GM21619 (cell line): Measurements from ENCODE around the gene TMEM184B.

Experiments
- ATAC-seq: cut with Tn5 transposase; IDR thresholded peaks from one replicate; pipeline ENCODE4 v1.9.1; 2021; ENCODE audit not compliant: unreplicated experiment

Gene TMEM184B

DNA sequence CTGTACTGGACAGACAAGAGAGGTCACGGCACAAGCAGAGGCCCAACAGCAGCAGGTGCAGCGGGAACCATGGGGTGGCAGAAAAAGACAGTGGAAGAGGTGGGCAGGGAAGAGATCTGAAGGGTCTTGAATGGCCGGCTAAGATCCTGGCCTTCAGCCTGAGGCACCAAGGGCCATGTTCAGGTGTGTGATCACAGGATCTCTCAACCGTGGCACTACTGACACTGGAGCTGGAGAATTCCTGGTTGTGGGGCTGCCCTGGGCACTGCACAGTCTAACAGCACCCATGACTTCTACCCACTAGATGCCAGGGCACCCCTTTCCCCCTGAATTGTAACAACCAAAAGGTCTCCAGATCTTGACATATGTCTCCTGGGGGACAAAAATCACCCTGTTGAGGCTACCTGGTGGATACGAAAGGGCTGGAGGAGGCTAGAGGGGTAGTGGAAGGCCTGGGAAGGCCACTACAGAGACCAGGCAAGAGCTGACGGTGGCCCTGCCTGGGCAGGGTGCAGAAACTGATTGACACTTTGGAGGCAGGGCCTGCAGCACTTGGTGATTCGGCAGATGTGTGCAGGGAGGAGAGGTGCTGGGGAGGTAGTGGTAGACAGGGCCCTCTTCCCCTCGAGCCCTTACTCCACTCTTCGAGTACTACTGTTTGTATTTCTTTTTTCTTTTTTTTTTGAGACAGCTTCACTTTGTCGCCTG lies 36.1 kb upstream of the TMEM184B start:
- ATAC-seq: no peak

DNA sequence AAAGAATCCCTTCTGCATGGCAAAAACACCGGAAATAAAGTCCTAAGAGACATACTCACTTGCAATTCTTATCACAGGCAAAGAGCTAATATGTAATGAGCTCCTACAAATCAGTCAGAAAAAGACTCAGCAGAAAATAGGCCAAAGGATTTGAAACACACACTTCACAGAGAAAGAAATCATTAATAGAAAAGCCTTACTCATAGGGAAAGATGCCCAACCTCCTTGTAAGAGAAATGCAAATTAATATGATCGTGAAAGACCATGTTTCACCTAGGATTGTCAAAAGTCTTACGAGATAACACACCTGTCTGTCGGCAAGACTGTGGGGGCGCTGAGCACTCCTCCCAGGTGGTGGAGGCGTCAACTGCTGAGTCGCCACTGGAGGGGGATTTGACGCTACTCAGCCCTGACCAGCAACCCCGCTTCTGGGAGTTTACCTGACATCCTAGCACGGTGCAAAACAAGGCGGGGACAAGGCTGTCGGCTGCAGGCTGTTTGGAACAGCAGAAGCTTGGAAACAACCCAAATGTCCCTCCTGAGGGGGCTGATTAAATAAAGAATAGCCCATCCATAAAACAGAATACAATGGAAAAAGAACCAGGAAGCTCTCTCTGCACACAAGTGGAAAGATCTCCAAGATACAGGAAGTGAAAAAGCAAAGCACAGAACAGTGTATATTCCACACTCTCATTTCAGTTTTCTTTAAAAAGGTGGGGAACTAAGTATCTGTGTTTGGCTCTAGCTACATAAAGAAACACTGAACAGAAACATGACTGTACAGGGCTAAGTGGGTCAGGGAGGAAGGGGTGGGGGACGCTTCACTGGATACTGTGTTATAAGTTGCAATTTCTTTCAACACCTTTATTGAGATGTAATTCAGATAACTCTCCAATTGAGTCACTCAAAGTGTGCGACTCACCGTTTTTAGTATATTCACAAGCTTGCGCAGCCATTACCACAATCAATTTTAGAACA lies 33.0 kb upstream of the TMEM184B start:
- peak; percentile 69 for ATAC-seq

- ATAC-seq: no peak
Measured at GRCh38 chr22:38304526-38304925, 31.7 kb upstream of the TMEM184B start.

GRCh38 chr22:38303974-38304373 lies 31.2 kb upstream of the TMEM184B start:
- ATAC-seq: no peak

- no peak for ATAC-seq
Measured at GRCh38 chr22:38302906-38303305, 30.1 kb upstream of the TMEM184B start.

- ATAC-seq: no peak
Measured at GRCh38 chr22:38300946-38301345, 28.1 kb upstream of the TMEM184B start.

- no peak for ATAC-seq
Measured at GRCh38 chr22:38300197-38300945, 27.6 kb upstream of the TMEM184B start.

- ATAC-seq: no peak
Measured at GRCh38 chr22:38299770-38300102, 26.9 kb upstream of the TMEM184B start.

DNA sequence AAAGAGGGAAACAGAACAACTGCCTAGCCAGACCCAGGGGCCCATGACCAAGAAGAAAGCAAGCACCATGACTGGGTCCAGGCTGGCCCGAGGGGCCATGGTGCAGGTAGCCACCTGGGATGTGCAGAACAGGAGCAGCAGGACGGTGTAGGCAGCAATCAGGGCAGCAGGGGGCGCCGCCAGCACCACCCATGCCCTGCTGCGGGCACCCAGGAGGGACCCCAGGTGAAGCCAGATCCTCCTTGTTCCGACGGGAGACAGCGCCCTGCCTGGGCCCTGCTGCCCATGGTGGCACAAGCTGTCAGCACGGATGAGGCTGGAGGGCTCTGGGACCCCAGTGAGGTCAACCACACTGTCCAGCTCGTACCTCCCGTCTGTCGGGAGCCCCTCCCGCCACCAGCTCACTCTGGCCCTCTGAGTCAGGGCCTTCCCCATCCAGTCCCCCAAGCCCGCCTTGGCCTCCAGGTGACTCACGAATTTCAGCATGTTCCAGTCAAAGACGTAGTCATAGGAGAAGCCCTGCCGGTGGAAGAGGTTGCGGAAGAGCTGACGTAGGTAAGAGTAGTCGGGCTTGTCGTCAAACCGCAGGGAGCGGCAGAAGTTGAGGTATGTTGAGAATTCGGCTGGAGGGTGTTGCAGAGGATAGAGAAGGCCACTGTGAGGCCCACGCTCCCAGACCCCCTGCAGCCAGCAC lies 25.6 kb upstream of the TMEM184B start:
- ATAC-seq: no peak

DNA sequence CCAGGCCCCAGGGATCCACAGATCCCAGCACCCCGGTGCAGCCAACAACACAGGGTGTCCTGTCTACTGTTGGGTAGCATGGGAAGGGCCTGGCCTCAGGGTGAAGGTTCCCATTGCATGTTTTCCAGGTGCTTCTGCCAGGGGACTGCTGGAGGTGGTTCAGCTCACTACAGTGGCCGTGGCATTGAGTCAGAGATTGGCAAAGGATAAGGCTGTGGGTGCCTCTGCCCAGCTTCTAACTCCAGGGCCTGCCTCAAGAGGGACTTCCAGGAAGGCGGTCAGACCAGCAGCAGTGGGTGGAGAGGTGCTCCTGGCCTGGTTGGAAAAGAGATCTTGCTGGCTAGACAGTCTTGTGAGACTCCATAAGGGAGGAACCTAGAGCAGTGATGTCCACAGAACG lies 23.6 kb upstream of the TMEM184B start:
- no peak for ATAC-seq

DNA sequence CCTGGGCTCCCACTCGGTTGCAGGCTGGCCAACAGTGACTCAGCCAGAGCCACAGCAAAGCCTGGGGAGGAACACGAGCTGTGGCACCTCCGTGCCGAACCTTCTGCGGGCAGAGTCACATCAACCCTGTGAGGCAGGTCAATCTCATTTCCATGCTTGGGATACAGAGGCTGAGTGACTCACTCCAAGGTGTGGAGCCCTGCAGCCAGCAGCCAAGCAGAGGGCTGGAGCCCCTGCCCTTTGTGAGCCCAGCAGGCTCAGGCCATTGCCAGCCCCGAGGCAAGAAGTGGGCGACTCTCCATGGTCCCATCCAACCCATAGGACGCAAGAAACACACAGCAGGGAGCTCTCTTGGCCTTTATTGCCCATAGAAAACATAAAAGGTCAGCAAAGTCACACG lies 23.1 kb upstream of the TMEM184B start:
- no peak for ATAC-seq

- no peak for ATAC-seq
Measured at GRCh38 chr22:38295339-38295738, 22.5 kb upstream of the TMEM184B start.

GRCh38 chr22:38294193-38294592 lies 21.4 kb upstream of the TMEM184B start:
- ATAC-seq: no peak

- ATAC-seq: no peak
Measured at GRCh38 chr22:38292694-38293093, 19.9 kb upstream of the TMEM184B start.

DNA sequence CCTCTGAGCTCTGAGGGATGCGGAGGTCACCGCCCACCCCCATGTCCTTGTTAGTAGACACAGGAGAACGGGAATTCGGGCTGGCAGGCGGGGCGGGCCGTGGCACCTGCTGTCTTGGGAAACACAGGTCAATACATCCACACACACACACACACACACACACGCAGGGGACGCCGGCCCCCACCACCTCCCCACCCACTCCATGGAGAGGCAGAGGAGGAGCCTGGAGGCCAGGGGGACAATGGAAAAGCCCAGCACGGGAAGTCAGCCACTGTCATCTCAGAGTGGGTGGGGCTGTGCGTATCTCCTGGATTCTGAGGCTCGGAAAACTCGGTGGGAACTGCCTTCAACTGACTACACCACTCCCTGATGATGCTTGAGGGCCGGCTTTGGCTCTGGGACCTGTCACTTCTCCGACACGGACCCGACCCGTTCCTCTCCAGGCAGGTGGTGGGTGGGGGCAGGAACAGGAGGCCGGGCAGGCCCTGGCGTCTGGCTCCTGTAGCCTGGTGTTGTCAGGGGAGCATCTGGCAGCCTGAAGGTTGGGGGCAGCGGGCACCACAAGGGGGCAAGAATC lies 18.5 kb upstream of the TMEM184B start:
- no peak for ATAC-seq

GRCh38 chr22:38290347-38290746 lies 17.5 kb upstream of the TMEM184B start:
- no peak for ATAC-seq

DNA sequence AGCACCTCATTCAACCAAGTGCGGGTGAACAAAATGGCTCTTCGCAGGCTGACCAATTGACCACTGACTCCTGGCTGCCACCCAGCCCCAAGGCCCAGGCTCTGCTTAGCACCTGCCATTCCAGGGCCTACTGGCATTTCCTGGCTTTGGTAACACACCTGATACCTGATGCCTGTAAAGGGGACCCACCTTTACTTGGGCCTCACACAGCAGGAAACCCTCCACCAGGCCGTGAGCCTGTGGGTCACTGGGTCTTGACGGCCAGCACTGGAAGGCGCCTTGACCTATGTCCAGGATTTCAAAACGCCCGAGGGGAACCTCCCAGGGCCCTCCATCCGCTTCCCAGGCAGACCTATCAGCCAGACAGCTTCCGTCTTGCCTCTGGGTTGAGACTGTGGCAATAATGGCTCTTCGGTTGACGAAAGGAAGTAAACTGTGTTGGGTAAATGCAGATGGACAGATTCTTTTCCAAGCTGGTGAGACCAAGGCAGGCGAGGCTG lies 16.8 kb upstream of the TMEM184B start:
- no peak for ATAC-seq

- no peak for ATAC-seq
Measured at GRCh38 chr22:38286915-38287669, 14.3 kb upstream of the TMEM184B start.

DNA sequence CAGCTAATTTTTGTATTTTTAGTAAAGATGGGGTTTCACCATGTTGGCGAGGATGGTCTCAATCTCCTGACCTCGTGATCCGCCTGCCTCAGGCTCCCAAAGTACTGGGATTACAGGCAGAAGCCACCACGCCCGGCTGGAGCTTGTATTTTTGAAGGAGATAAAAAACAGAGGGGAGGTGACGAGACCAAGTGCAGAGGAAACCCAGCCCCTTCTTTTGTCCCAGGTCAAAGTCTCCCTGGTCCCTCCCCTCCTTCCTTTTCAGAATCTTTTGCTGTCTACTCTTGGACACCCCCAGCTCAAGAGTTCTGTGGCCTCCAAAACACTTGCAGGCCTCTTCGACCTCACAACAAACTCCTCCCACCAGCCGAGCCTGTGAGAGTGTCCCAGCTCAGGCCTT lies 12.2 kb upstream of the TMEM184B start:
- no peak for ATAC-seq

DNA sequence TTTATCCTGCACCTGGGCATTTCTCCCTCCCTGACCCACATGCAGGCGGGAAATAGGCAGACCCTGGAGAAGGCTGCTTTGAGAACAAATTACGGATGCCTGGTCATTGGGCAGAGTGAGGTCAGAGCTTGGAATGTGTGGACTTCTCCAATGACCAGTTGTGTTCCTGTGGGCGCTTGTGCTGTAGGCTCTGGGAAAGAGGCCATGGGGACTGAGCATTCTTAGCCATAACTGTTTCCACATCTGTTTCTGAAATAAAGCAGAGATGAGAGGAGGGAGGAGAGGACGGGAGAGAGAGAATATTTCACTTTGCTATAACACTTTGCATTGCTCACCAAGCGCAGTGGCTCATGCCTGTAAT lies 11.2 kb upstream of the TMEM184B start:
- no peak for ATAC-seq
